Measurements from ENCODE around the gene SMPD3. TPM values are rescaled to one million over a fixed set of nuclear protein-coding genes. Genes with fewer than 3 reads are reported as not detected.

The SMPD3 gene
- total RNA-seq, 1 experiment from 2014 or later = 0.89 TPM

DNA sequence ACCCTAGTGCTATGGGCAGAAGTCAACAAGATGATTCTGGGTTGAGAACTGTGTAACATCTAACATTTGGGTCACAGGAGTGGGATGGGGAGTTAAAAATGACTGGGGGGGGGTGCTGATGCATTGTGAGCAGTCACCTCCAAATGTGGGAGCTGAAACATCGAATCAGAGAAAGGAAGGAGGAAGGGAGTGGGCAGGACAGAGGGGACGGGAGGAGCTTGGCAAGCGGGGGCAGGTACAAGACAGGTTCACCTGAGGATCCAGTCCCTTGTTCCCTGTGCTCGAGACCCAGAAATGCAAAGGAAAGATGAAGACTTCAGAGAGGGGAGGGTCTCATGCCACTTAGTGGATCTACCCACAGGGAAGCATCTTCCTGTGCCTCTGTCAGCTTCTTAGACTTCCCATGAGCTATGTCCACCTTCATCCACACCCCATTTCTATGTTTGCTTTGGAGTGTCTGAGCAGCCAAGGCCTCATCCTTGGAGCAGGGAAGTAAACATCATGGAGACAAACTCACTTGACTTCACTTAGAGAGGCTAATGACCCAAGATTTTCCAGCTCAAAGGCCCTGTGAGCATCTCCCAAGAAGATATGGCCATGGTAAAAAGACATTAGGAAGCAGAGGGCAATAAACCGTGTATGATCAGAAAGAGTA, 20.5 kb downstream of the SMPD3 start:
- H3K36me3 ChIP-seq (ENCODE audit: control insufficient read depth in 1 of 2, insufficient read depth in 2 of 2, low read length in 2 of 2) = no peaks in the 10 kb centered on the region
- H3K4me2 ChIP-seq (ENCODE audit: low read length) = no peak overlapping the region
- ATAC-seq (no peak), DNase-seq (ENCODE audit: low read depth, low spot score) (no peak)
- H3K27me3 ChIP-seq (ENCODE audit: insufficient read depth, low read length) = no peaks in the 10 kb centered on the region
- H3K79me2 ChIP-seq (ENCODE audit: insufficient read depth, low read length) = no peaks in the 10 kb centered on the region
- POLR2A ChIA-PET = no interaction called here
- no peak overlapping the region for H3K4me3 ChIP-seq (replicated peaks in 1 of 2; ENCODE audit: low read depth in 1 of 2, low read length in 2 of 2)
- BruUV-seq (replicated peaks) = no TSS peak
- no peaks in the 10 kb centered on the region for H3K9me3 ChIP-seq (ENCODE audit: control insufficient read depth in 1 of 2, insufficient read depth in 1 of 2, low read depth in 1 of 2, low read length in 2 of 2)
- RAD21 ChIA-PET (ENCODE audit: low non-redundant PET in 1 of 2, low total read pairs in 2 of 2, uncharacterized antibody in 2 of 2, unreplicated experiment in 2 of 2) = no interaction called here
- H3K27ac ChIP-seq (ENCODE audit: low read depth, low read length) = no peak overlapping the region
- TF ChIP-seq, protein P1, sequence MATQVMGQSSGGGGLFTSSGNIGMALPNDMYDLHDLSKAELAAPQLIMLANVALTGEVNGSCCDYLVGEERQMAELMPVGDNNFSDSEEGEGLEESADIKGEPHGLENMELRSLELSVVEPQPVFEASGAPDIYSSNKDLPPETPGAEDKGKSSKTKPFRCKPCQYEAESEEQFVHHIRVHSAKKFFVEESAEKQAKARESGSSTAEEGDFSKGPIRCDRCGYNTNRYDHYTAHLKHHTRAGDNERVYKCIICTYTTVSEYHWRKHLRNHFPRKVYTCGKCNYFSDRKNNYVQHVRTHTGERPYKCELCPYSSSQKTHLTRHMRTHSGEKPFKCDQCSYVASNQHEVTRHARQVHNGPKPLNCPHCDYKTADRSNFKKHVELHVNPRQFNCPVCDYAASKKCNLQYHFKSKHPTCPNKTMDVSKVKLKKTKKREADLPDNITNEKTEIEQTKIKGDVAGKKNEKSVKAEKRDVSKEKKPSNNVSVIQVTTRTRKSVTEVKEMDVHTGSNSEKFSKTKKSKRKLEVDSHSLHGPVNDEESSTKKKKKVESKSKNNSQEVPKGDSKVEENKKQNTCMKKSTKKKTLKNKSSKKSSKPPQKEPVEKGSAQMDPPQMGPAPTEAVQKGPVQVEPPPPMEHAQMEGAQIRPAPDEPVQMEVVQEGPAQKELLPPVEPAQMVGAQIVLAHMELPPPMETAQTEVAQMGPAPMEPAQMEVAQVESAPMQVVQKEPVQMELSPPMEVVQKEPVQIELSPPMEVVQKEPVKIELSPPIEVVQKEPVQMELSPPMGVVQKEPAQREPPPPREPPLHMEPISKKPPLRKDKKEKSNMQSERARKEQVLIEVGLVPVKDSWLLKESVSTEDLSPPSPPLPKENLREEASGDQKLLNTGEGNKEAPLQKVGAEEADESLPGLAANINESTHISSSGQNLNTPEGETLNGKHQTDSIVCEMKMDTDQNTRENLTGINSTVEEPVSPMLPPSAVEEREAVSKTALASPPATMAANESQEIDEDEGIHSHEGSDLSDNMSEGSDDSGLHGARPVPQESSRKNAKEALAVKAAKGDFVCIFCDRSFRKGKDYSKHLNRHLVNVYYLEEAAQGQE (IDR thresholded peaks at IDR 0.05; ENCODE audit: low read depth) = no peak
- TF ChIP-seq EGR1 (IDR thresholded peaks at IDR 0.05; ENCODE audit: low read depth) (no peak), RAD21 (IDR thresholded peaks at IDR 0.05; ENCODE audit: low read depth) (no peak), EZH2 (IDR thresholded peaks at IDR 0.05) (no peak), ELF1 (IDR thresholded peaks at IDR 0.05; ENCODE audit: borderline replicate concordance, low read depth) (no peak), SRF (IDR thresholded peaks at IDR 0.05; ENCODE audit: low read depth) (no peak), TCF7L2 (IDR thresholded peaks at IDR 0.05; ENCODE audit: borderline replicate concordance, extremely low read depth, insufficient read depth, insufficient read length) (no peak), ZFX (IDR thresholded peaks at IDR 0.05) (no peak), SP1 (IDR thresholded peaks at IDR 0.05; ENCODE audit: low read depth) (no peak)
- TF ChIP-seq, protein P2, sequence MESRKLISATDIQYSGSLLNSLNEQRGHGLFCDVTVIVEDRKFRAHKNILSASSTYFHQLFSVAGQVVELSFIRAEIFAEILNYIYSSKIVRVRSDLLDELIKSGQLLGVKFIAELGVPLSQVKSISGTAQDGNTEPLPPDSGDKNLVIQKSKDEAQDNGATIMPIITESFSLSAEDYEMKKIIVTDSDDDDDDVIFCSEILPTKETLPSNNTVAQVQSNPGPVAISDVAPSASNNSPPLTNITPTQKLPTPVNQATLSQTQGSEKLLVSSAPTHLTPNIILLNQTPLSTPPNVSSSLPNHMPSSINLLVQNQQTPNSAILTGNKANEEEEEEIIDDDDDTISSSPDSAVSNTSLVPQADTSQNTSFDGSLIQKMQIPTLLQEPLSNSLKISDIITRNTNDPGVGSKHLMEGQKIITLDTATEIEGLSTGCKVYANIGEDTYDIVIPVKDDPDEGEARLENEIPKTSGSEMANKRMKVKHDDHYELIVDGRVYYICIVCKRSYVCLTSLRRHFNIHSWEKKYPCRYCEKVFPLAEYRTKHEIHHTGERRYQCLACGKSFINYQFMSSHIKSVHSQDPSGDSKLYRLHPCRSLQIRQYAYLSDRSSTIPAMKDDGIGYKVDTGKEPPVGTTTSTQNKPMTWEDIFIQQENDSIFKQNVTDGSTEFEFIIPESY (IDR thresholded peaks at IDR 0.05; ENCODE audit: extremely low read depth, insufficient replicate concordance, low read length) = no peak
- TF ChIP-seq, protein P3, sequence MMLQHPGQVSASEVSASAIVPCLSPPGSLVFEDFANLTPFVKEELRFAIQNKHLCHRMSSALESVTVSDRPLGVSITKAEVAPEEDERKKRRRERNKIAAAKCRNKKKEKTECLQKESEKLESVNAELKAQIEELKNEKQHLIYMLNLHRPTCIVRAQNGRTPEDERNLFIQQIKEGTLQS (IDR thresholded peaks at IDR 0.05) = no peak
- no peaks in the 10 kb centered on the region for H4K20me1 ChIP-seq (ENCODE audit: insufficient read depth)
- peaks cover 0 to 6% of the 10 kb centered on the region in 2 experiments; a peak in 2 of 4 replicates for H3K4me1 ChIP-seq (ENCODE audit: control insufficient read depth in 1 of 2, insufficient read depth in 2 of 2, low read length in 2 of 2)
- intact Hi-C loops (cut with micrococcal nuclease) = no loop called here
- H2AFZ ChIP-seq (ENCODE audit: low read depth, low read length, poor library complexity, severe bottlenecking) = no peak overlapping the region
- H3K9me2 ChIP-seq (ENCODE audit: insufficient read depth) = no peaks in the 10 kb centered on the region
- no peak overlapping the region for H3K9ac ChIP-seq (ENCODE audit: low read length)
- CTCF ChIA-PET = no interaction called here

All from HCT116 (cell line).